Neuron (in vitro differentiated cells): Measurements from ENCODE around the gene C22orf39.

Experiments
- H2AFZ ChIP-seq: one replicate; pipeline ENCODE4 v1.6.1; 2013; ENCODE audit warnings: low read depth, mild to moderate bottlenecking, inconsistent platforms, low read length, moderate library complexity
- H3K27me3 ChIP-seq: one replicate; pipeline ENCODE4 v1.6.1; 2013; ENCODE audit warnings: low read length; ENCODE audit not compliant: insufficient read depth
- H3K36me3 ChIP-seq: one replicate; pipeline ENCODE4 v1.6.1; 2013; ENCODE audit warnings: low read length; ENCODE audit not compliant: insufficient read depth
- H3K4me1 ChIP-seq: one replicate; pipeline ENCODE4 v1.6.1; 2013; ENCODE audit warnings: low read length; ENCODE audit not compliant: insufficient read depth
- H3K4me3 ChIP-seq: 2 replicates; pipeline ENCODE4 v1.5.1; 2013; ENCODE audit warnings: mild to moderate bottlenecking, low read length, moderate library complexity
- H3K9me3 ChIP-seq: one replicate; pipeline ENCODE4 v1.6.1; 2013; ENCODE audit warnings: low read length

C22orf39 gene

GRCh38 chr22:19422440-19423301, 24.8 kb downstream of the C22orf39 start:
- Histone ChIP-seq H3K9me3 (no peaks in the 10 kb centered on the region), H3K4me3 (no peak overlapping the region), H2AFZ (no peak overlapping the region)

GRCh38 chr22:19420321-19420720, 27.2 kb downstream of the C22orf39 start:
- H3K4me1 ChIP-seq: no peaks in the 10 kb centered on the region
- no peak overlapping the region for H2AFZ ChIP-seq
- H3K9me3 ChIP-seq: peaks cover 2% of the 10 kb centered on the region
- peaks cover 3% of the 10 kb centered on the region for H3K36me3 ChIP-seq
- H3K4me3 ChIP-seq: no peak overlapping the region
- H3K27me3 ChIP-seq: no peaks in the 10 kb centered on the region

More at GRCh38 chr22:19422440-19423301, 24.8 kb downstream of the C22orf39 start:
- Histone ChIP-seq H3K36me3 (peaks cover 2% of the 10 kb centered on the region), H3K27me3 (no peaks in the 10 kb centered on the region), H3K4me1 (no peaks in the 10 kb centered on the region)

GRCh38 chr22:19419464-19420178, 27.9 kb downstream of the C22orf39 start:
- H3K27me3 ChIP-seq: no peaks in the 10 kb centered on the region
- H3K36me3 ChIP-seq: peaks cover 3% of the 10 kb centered on the region
- no peak overlapping the region for H3K4me3 ChIP-seq
- peaks cover 2% of the 10 kb centered on the region for H3K9me3 ChIP-seq
- no peaks in the 10 kb centered on the region for H3K4me1 ChIP-seq
- H2AFZ ChIP-seq: no peak overlapping the region

- Histone ChIP-seq H3K4me1 (no peaks in the 10 kb centered on the region), H3K36me3 (peaks cover 3% of the 10 kb centered on the region), H2AFZ (no peak overlapping the region), H3K27me3 (no peaks in the 10 kb centered on the region), H3K4me3 (no peak overlapping the region), H3K9me3 (peaks cover 2% of the 10 kb centered on the region)
Observed at GRCh38 chr22:19419086-19419463, 28.4 kb downstream of the C22orf39 start.

- H3K4me1 ChIP-seq: no peaks in the 10 kb centered on the region
- no peaks in the 10 kb centered on the region for H3K27me3 ChIP-seq
- no peak overlapping the region for H3K4me3 ChIP-seq
- H2AFZ ChIP-seq: no peak overlapping the region
- H3K36me3 ChIP-seq: peaks cover 22% of the 10 kb centered on the region
- peaks cover 2% of the 10 kb centered on the region for H3K9me3 ChIP-seq
Observed at GRCh38 chr22:19412923-19413322, 34.6 kb downstream of the C22orf39 start.

GRCh38 chr22:19412478-19412877, 35.0 kb downstream of the C22orf39 start:
- H3K36me3 ChIP-seq: peaks cover 24% of the 10 kb centered on the region
- H3K27me3 ChIP-seq: no peaks in the 10 kb centered on the region
- no peak overlapping the region for H3K4me3 ChIP-seq
- no peaks in the 10 kb centered on the region for H3K4me1 ChIP-seq
- peaks cover 2% of the 10 kb centered on the region for H3K9me3 ChIP-seq
- H2AFZ ChIP-seq: no peak overlapping the region

- Histone ChIP-seq H3K9me3 (peaks cover under 1% of the 10 kb centered on the region), H3K27me3 (no peaks in the 10 kb centered on the region), H3K4me3 (no peak overlapping the region), H2AFZ (no peak overlapping the region), H3K36me3 (peaks cover 31% of the 10 kb centered on the region), H3K4me1 (no peaks in the 10 kb centered on the region)
Observed at GRCh38 chr22:19411690-19412045, 35.8 kb downstream of the C22orf39 start.

- Histone ChIP-seq H3K36me3 (peaks cover 37% of the 10 kb centered on the region), H2AFZ (no peak overlapping the region), H3K4me3 (no peak overlapping the region), H3K9me3 (no peaks in the 10 kb centered on the region), H3K4me1 (no peaks in the 10 kb centered on the region), H3K27me3 (no peaks in the 10 kb centered on the region)
Observed at GRCh38 chr22:19410941-19411689, 36.4 kb downstream of the C22orf39 start.

GRCh38 chr22:19407649-19408606, 39.6 kb downstream of the C22orf39 start:
- no peak overlapping the region for H2AFZ ChIP-seq
- no peak overlapping the region for H3K4me3 ChIP-seq
- no peaks in the 10 kb centered on the region for H3K4me1 ChIP-seq
- no peaks in the 10 kb centered on the region for H3K9me3 ChIP-seq
- H3K36me3 ChIP-seq: peaks cover 58% of the 10 kb centered on the region
- H3K27me3 ChIP-seq: no peaks in the 10 kb centered on the region

- Histone ChIP-seq H3K4me3 (no peak overlapping the region), H3K4me1 (no peaks in the 10 kb centered on the region), H3K27me3 (no peaks in the 10 kb centered on the region), H3K9me3 (no peaks in the 10 kb centered on the region), H2AFZ (no peak overlapping the region), H3K36me3 (peaks cover 66% of the 10 kb centered on the region)
Observed at GRCh38 chr22:19406846-19407245, 40.7 kb downstream of the C22orf39 start.

- Histone ChIP-seq H3K9me3 (no peaks in the 10 kb centered on the region), H2AFZ (no peak overlapping the region), H3K4me3 (no peak overlapping the region), H3K4me1 (no peaks in the 10 kb centered on the region), H3K27me3 (no peaks in the 10 kb centered on the region), H3K36me3 (peaks cover 70% of the 10 kb centered on the region)
Observed at GRCh38 chr22:19406281-19406811, 41.2 kb downstream of the C22orf39 start.

- Histone ChIP-seq H3K9me3 (no peaks in the 10 kb centered on the region), H2AFZ (no peak overlapping the region), H3K27me3 (no peaks in the 10 kb centered on the region), H3K36me3 (peaks cover 74% of the 10 kb centered on the region), H3K4me1 (no peaks in the 10 kb centered on the region), H3K4me3 (no peak overlapping the region)
Observed at GRCh38 chr22:19405652-19406051, 41.9 kb downstream of the C22orf39 start.
